Pons (tissue), 1 donor: ENCODE results near the gene SHISA2.

Experiments used
- DNase-seq: peaks from one replicate; pipeline ENCODE4 v3.0.0-alpha.2; 2016; ENCODE audit warnings: low spot score

Gene SHISA2

DNA sequence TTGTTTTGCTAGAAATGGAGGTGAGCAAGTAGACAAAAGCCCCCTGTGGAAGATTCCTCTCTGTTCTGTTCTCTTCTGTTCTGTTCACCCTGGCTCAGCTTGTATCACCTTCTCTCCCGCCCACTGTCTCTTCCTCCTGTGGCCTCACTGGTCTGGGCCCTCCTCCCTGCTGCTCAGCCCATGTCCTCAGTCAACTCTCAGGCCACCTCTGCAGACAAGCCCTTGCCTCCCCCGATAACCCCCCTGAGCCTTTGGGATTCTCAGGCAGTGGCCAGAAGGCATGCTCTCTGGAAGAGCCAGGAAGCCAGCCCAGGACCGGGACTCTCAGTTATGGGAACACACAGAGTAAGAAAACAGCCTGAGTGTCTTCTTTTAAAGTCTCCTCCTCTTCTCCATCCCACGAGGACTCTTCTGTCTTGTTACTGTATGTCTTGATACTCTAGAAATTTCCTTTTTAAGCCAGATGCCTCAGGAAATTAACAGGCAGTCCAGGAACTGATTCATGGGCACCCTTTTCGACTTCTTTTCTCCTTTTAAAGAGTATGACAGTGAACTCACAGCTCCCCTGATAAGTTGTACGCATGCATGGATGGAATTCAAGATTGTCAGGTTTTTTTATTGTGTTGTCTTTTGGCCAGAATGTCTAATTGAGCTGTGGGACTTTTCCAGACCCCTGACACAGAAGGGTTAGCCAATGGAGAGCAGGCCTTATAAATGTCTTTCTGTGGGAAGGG is 33.7 kb downstream of the SHISA2 start:
- DNase-seq: no peak

DNA sequence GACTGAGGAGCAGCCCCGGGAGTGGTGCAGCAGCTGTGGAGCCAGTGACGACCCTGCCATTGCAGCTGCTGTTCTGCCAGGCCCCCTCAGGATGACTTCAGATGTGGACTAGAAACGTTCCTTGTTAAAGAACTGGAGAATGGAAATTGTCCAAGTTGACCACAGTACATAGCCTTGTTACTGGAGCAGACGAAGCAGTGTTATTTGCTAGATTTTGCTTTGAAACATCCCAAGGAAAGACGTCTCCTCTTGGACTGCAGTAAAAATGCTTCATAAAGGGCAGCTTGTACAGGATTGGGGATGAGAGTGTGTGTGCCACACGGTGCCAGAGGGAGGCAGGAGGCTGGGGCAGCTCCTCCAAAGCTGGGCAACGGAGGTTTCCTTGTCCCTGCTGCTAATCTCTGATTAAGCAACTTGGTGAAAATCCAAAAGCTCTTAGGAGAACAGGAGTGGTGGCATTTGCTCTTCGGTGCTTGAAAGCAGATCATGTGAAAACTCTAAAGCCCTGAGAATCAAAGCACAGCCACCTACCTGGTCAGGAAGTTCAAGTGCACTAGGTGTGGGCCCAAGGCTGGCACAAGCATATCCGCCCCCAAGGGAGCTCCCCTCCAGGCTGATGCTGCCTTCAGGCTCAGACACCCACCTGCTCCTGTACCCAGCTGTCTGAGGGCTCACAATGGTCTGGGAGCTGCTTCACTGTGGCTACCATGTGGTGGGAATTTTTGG is 34.5 kb downstream of the SHISA2 start:
- DNase-seq: peak; percentile 88

DNA sequence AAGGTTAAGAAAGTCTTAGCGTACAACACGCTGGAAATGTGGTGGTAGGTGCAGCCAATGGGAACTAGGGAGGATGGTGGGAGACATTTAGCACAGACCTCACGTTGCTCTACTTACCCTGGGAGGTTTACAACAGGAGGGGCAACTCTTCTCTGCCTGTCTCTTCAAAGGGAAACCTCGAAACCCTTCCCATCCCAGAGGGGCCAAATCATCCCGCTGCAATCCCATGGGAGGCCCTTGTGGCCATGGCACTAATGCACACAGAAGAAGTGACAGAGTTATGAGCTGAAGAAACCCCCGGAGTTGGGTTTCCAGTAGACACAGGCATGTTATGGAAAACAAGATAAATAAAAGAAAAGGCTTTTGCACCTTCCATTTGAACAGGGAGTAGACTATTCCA is 35.6 kb downstream of the SHISA2 start:
- no peak for DNase-seq

DNA sequence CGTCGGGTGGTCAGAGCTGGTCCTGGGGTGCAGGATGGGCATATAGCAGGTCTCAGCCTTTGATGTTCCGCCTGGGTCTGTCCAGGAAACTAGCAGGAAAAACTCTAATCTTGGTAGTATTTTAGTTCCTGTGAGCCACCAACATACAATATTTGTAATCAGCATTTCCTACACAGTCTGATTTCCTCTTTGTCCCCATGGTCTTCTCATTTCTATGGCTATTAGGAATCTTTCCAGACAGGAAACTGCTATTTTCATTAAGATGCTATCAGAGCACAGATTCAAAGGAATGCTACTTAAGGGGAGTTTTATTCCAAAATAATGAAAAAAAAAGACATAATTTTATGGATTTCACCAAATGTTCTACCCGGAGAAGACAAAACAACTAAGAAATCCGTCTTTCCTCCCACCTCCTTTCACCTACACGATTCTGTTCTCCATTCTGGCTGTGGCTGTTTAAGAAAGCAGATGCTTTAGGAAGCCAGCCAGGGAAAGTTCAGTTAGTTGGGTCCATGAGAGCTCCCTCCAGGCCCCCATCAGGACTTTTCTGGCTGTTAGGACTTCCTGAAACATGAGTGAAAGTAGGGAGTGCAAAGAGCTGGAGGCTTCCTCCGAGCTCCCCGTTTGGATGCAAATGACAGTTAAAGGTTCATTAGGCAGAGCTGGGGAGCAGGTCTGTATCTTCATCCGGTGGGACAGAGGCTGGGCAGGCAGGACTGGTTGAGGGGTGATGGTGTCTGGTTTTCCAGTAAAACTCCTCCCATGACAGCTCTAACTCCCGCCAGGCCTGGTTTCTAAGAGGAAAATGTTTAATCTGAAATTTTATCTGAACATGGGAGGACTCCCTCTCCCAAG is 36.3 kb downstream of the SHISA2 start:
- DNase-seq: no peak

DNA sequence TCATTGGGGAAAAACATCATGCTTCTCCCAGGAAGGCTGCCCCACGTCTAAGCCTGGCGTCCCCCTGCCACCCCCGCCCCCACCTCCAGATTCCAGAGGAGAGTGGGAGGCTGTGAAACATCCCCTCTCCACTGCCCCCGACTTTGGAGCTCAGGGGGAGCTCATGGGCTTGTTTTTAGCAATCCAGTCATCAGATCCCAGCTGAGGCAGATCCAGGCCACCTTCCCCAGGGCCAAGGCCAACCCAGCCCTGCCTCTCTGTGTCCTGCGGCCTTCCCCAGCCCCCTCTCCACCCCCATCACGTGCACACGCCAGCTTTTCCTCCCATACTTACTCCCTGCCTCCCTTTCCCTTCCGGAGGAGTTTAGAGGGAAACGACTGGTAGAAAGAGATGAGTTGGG is 38.8 kb downstream of the SHISA2 start:
- DNase-seq: no peak

DNA sequence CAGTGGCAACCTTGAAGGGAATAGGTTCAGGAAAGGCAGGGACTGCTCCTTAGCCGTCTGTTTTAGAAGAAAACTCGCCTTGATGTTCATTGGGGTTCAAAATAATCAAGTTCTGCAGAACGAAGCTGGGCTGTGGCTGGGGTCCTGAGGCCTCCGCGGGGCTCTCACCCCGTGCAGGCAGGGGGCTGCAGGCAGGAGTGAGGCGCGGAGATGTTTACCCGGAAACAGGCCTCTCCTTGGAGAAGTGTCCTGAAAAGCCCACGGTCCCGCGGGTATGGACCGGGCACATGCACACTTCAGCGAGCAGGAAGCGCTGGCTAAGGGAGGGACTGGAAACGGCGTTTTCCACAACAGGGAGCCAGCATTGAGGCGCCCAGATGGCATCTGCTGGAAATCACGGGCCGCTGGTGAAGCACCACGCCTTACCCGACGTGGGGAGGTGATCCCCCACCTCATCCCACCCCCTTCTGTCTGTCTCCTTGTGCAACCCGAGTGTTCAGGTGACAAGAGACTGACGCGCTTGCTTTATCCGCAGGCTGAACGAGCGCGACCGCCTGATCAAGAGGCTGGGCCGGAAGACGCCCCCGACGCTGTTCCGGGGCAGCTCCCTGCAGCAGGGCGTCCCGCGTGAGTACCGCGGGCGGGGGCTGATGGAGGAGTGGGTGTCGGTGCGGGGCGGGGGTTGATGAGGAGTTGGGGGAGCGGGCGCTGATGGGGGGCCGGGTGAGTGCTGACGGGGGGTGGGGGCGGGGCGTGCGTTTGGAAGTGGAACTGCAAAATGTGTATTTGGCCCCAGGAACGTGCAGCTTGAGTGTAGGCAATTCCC is 39.6 kb downstream of the SHISA2 start:
- DNase-seq: no peak

DNA sequence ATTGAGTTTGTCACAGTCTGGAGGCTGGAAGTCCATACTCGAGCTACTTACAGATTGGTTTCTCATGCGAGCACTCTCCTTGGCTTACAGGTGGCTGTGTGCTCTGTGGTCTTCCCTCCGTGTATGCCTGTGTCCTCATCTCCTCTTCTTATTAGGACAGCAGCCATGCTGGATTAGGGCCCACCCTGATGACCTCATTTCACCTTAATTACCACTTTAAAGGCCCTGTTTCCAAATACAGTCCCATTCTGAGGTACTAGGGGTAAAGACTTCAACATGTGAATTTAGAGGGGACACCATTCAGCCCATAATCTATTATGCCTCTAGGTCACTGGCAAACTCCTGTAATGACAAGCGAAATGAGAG is 40.6 kb downstream of the SHISA2 start:
- no peak for DNase-seq

DNA sequence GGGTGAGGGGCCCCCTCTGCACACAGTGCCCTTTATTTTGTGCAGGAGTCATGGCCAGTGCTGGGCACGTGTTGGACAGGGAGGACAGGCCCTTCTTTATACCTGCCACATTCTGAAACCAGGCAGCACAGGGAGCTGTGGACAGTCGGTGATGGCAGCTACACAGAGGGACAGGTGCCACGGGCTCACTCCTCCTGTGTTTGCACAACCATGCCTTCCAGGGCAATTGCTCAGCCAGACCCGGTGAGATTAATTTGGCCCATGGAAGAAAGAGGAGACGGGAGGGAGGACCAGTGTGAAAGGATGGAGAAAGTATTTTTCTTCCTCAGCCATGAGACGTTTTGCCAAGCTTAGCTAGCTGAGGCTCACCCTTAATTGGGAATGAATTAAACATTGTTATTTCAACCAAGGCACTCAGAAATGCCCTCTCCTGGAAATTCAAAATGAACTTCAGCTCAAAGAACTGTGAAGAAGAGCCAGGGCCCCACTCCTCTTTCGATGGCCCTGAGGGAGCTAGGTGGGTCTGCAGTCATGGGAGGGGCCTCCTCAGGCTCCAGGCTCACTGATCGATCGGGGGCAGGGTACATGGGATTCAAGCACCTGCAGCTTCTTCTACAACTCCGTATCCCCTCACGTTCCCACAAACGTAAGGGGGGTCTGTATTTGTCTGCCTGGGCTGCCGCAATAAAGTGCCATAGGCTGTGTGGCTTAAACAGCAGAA is 41.2 kb downstream of the SHISA2 start:
- DNase-seq: no peak

DNA sequence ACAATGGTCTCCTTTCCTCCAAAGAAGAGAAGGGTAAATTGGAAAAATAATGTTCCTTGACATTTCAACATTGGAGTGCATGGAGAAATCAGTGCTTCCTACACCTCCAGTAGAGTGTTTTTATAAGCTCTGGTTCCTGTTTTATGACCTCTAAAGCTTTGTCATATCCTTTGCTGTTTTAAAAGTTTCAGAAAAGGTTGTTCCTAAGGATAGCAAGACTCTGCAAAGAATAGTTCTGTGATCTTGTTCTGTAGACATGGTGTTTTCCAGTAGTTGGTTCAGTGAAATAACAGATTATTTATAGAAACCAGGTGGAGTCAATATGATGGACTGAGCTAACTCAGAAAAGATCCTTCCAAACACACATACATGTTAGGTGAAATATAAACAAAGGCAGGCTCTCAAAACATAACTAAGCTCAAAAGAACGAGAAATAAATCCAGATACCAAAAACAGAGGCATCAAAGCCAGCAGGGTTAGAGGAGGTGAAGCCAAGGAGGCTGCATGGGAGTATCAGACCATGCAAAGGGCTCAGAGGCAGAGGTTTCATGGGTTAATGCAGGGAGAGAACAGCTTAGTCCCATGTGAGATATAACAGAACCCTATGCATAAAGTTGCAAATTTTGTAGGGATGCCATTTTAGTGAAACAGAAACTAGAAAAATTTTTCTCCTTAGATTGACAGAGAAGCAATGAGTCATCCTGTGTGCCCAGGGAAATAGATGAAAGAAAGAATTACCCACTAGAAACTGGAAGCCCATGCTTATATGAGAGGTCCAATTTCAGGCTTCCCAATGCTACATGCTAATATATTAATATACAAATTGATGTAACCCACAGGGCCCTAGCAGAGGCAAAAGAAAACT is 44.3 kb downstream of the SHISA2 start:
- no peak for DNase-seq
